ENCODE results near the gene ANTXR1.
A peak's percentile ranks its signal among the peaks of the same experiment; 100 is the strongest.

The ANTXR1 gene

GRCh38 chr2:69147841-69148533, 135.0 kb downstream of the ANTXR1 start:
- Histone ChIP-seq H3K9me3 (no peaks in the 10 kb centered on the region), H3K4me3 (no peak overlapping the region), H3K36me3 (peaks cover 0 to 5% (median 4%) of the 10 kb centered on the region in 3 donors), H3K27ac (peak overlapping the region; percentile 74 to 83), H3K27me3 (no peaks in the 10 kb centered on the region), H3K4me1 (peaks cover 0 to 74% (median 55%) of the 10 kb centered on the region in 4 donors)
- intact Hi-C loops (cut with DNase I; ENCODE audit: low total_unique reads): loop anchor here (2.0 kb wide), 1 partner anchor 71 kb away; no protein-coding TSS in a partner anchor
- TF ChIP-seq CTCF (IDR thresholded peaks at IDR 0.05): no peak
- DNase-seq: no peak

- H3K27ac ChIP-seq: peak overlapping the region; percentile 74 to 83
- H3K27me3 ChIP-seq: no peaks in the 10 kb centered on the region
- intact Hi-C loops (cut with DNase I; ENCODE audit: low total_unique reads): loop anchor here (2.0 kb wide), 1 partner anchor 73 kb away; no protein-coding TSS in a partner anchor
Observed at GRCh38 chr2:69149631-69150215, 136.7 kb downstream of the ANTXR1 start.

GRCh38 chr2:69151931-69152330, 139.0 kb downstream of the ANTXR1 start:
- Histone ChIP-seq H3K36me3 (no peaks in the 10 kb centered on the region), H3K27me3 (no peaks in the 10 kb centered on the region), H3K27ac (peak overlapping the region; percentile 74 to 77), H3K4me3 (no peak overlapping the region), H3K9me3 (no peaks in the 10 kb centered on the region), H3K4me1 (peaks cover 0 to 82% (median 67%) of the 10 kb centered on the region in 4 donors)
- TF ChIP-seq CTCF (IDR thresholded peaks at IDR 0.05): no peak
- no peak for DNase-seq
- intact Hi-C loops (cut with DNase I; ENCODE audit: low total_unique reads): no loop called here

More at GRCh38 chr2:69149631-69150215, 136.7 kb downstream of the ANTXR1 start:
- Histone ChIP-seq H3K4me3 (no peak overlapping the region), H3K9me3 (no peaks in the 10 kb centered on the region), H3K36me3 (peaks cover 0 to 5% (median 4%) of the 10 kb centered on the region in 3 donors), H3K4me1 (peaks cover 0 to 74% (median 63%) of the 10 kb centered on the region in 4 donors)
- TF ChIP-seq CTCF (IDR thresholded peaks at IDR 0.05): no peak
- peak; percentile 59 to 89 for DNase-seq

- Histone ChIP-seq H3K36me3 (no peaks in the 10 kb centered on the region), H3K4me3 (no peak overlapping the region), H3K27me3 (no peaks in the 10 kb centered on the region), H3K27ac (peak overlapping the region; percentile 74 to 77), H3K4me1 (peaks cover 0 to 74% (median 62%) of the 10 kb centered on the region in 4 donors), H3K9me3 (no peaks in the 10 kb centered on the region)
- TF ChIP-seq CTCF (IDR thresholded peaks at IDR 0.05): no peak
- intact Hi-C loops (cut with DNase I; ENCODE audit: low total_unique reads): no loop called here
- no peak for DNase-seq
Observed at GRCh38 chr2:69152847-69153583, 140.0 kb downstream of the ANTXR1 start.

GRCh38 chr2:69154106-69154505, 141.1 kb downstream of the ANTXR1 start:
- H3K4me1 ChIP-seq: peaks cover 0 to 64% (median 55%) of the 10 kb centered on the region in 4 donors
- H3K4me3 ChIP-seq: no peak overlapping the region
- H3K27ac ChIP-seq: peak overlapping the region; percentile 74 to 77
- H3K36me3 ChIP-seq: no peaks in the 10 kb centered on the region
- no peaks in the 10 kb centered on the region for H3K27me3 ChIP-seq
- TF ChIP-seq CTCF (IDR thresholded peaks at IDR 0.05): no peak
- no peaks in the 10 kb centered on the region for H3K9me3 ChIP-seq
- DNase-seq: no peak
- intact Hi-C loops (cut with DNase I; ENCODE audit: low total_unique reads): no loop called here
